ENCODE measurements around the gene PCSK7.

The PCSK7 gene

DNA sequence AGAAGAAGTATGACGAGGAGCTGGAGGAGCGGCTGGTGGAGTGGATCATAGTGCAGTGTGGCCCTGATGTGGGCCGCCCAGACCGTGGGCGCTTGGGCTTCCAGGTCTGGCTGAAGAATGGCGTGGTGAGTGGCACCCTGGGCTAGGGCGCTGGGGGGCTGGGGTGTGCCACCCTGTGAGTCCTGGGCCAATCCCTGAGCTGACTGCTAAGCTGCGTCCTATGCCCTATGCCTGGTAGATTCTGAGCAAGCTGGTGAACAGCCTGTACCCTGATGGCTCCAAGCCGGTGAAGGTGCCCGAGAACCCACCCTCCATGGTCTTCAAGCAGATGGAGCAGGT, 28.8 kb downstream of the PCSK7 start:
- TF ChIP-seq, protein P1, sequence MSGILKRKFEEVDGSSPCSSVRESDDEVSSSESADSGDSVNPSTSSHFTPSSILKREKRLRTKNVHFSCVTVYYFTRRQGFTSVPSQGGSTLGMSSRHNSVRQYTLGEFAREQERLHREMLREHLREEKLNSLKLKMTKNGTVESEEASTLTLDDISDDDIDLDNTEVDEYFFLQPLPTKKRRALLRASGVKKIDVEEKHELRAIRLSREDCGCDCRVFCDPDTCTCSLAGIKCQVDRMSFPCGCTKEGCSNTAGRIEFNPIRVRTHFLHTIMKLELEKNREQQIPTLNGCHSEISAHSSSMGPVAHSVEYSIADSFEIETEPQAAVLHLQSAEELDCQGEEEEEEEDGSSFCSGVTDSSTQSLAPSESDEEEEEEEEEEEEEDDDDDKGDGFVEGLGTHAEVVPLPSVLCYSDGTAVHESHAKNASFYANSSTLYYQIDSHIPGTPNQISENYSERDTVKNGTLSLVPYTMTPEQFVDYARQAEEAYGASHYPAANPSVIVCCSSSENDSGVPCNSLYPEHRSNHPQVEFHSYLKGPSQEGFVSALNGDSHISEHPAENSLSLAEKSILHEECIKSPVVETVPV (CRISPR knock-in tag; IDR thresholded peaks at IDR 0.05) = no peak
- TF ChIP-seq, protein P2, sequence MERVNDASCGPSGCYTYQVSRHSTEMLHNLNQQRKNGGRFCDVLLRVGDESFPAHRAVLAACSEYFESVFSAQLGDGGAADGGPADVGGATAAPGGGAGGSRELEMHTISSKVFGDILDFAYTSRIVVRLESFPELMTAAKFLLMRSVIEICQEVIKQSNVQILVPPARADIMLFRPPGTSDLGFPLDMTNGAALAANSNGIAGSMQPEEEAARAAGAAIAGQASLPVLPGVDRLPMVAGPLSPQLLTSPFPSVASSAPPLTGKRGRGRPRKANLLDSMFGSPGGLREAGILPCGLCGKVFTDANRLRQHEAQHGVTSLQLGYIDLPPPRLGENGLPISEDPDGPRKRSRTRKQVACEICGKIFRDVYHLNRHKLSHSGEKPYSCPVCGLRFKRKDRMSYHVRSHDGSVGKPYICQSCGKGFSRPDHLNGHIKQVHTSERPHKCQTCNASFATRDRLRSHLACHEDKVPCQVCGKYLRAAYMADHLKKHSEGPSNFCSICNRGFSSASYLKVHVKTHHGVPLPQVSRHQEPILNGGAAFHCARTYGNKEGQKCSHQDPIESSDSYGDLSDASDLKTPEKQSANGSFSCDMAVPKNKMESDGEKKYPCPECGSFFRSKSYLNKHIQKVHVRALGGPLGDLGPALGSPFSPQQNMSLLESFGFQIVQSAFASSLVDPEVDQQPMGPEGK (CRISPR knock-in tag; IDR thresholded peaks at IDR 0.05; ENCODE audit: borderline replicate concordance) = no peak
- TF ChIP-seq ZNF70 (CRISPR knock-in tag; IDR thresholded peaks at IDR 0.05) = no peak
- no peak for TF ChIP-seq ISL1 (CRISPR knock-in tag; IDR thresholded peaks at IDR 0.05)
- TF ChIP-seq ARNTL (CRISPR knock-in tag; IDR thresholded peaks at IDR 0.05; ENCODE audit: borderline replicate concordance, low read depth) = no peak
- TF ChIP-seq TOX (CRISPR knock-in tag; IDR thresholded peaks at IDR 0.05; ENCODE audit: borderline replicate concordance) = no peak
- no peak for TF ChIP-seq GLIS3 (CRISPR knock-in tag; IDR thresholded peaks at IDR 0.05)
- TF ChIP-seq, protein P3, sequence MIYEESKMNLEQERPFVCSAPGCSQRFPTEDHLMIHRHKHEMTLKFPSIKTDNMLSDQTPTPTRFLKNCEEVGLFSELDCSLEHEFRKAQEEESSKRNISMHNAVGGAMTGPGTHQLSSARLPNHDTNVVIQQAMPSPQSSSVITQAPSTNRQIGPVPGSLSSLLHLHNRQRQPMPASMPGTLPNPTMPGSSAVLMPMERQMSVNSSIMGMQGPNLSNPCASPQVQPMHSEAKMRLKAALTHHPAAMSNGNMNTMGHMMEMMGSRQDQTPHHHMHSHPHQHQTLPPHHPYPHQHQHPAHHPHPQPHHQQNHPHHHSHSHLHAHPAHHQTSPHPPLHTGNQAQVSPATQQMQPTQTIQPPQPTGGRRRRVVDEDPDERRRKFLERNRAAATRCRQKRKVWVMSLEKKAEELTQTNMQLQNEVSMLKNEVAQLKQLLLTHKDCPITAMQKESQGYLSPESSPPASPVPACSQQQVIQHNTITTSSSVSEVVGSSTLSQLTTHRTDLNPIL (CRISPR knock-in tag; IDR thresholded peaks at IDR 0.05; ENCODE audit: low read depth) = no peak
- TF ChIP-seq SNAI2 (CRISPR knock-in tag; IDR thresholded peaks at IDR 0.05) = no peak
- TF ChIP-seq, protein P4, sequence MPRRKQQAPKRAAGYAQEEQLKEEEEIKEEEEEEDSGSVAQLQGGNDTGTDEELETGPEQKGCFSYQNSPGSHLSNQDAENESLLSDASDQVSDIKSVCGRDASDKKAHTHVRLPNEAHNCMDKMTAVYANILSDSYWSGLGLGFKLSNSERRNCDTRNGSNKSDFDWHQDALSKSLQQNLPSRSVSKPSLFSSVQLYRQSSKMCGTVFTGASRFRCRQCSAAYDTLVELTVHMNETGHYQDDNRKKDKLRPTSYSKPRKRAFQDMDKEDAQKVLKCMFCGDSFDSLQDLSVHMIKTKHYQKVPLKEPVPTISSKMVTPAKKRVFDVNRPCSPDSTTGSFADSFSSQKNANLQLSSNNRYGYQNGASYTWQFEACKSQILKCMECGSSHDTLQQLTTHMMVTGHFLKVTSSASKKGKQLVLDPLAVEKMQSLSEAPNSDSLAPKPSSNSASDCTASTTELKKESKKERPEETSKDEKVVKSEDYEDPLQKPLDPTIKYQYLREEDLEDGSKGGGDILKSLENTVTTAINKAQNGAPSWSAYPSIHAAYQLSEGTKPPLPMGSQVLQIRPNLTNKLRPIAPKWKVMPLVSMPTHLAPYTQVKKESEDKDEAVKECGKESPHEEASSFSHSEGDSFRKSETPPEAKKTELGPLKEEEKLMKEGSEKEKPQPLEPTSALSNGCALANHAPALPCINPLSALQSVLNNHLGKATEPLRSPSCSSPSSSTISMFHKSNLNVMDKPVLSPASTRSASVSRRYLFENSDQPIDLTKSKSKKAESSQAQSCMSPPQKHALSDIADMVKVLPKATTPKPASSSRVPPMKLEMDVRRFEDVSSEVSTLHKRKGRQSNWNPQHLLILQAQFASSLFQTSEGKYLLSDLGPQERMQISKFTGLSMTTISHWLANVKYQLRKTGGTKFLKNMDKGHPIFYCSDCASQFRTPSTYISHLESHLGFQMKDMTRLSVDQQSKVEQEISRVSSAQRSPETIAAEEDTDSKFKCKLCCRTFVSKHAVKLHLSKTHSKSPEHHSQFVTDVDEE (CRISPR knock-in tag; IDR thresholded peaks at IDR 0.05) = no peak
- no peak for TF ChIP-seq ZFP3 (CRISPR knock-in tag; IDR thresholded peaks at IDR 0.05)
- no peak for TF ChIP-seq ZC3H10 (CRISPR knock-in tag; IDR thresholded peaks at IDR 0.05)
- TF ChIP-seq, protein P5, sequence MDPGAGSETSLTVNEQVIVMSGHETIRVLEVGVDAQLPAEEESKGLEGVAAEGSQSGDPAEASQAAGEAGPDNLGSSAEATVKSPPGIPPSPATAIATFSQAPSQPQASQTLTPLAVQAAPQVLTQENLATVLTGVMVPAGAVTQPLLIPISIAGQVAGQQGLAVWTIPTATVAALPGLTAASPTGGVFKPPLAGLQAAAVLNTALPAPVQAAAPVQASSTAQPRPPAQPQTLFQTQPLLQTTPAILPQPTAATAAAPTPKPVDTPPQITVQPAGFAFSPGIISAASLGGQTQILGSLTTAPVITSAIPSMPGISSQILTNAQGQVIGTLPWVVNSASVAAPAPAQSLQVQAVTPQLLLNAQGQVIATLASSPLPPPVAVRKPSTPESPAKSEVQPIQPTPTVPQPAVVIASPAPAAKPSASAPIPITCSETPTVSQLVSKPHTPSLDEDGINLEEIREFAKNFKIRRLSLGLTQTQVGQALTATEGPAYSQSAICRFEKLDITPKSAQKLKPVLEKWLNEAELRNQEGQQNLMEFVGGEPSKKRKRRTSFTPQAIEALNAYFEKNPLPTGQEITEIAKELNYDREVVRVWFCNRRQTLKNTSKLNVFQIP (CRISPR knock-in tag; IDR thresholded peaks at IDR 0.05; ENCODE audit: borderline replicate concordance, low read depth) = no peak
- TF ChIP-seq PPARA (CRISPR knock-in tag; IDR thresholded peaks at IDR 0.05; ENCODE audit: borderline replicate concordance) = no peak
- no peak for TF ChIP-seq ZNF8 (CRISPR knock-in tag; IDR thresholded peaks at IDR 0.05)
- TF ChIP-seq OSR1 (CRISPR knock-in tag; IDR thresholded peaks at IDR 0.05) = no peak
- no peak for TF ChIP-seq RARB (CRISPR knock-in tag; IDR thresholded peaks at IDR 0.05)
- no peak for ATAC-seq

DNA sequence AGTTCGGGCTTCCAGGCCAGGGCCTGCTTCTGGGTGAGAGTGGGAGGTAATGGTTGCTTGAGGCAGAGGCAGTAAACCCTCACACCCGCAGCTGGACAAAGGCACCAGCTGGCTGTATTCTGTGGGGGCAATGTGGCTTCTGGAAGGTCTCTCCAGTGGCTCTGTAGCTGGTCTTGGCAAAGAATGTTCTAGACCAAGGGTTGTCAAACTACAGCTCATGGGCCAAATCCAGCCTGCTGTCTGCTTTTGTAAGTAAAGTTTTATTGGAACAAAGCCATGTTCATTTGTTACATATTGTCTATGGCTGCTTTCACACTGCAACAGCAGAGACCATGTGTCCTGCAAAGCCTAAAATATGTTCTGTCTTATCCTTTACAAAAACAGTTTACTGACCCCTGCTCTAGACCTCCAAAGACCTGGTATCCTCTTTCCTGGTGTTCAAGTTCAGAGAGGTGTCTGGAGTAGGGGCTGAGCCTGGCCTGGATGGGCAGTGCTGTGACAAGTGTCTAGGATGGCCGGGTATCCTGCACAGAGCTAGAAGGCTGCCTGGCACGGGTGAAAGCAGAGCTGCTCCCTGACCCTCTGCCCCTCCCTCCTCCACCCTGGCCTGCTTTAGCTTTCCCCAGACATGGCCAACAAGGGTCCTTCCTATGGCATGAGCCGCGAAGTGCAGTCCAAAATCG, 29.3 kb downstream of the PCSK7 start:
- TF ChIP-seq ZNF8 (CRISPR knock-in tag; IDR thresholded peaks at IDR 0.05) (no peak), ESRRG (CRISPR knock-in tag; IDR thresholded peaks at IDR 0.05) (no peak), TCF4 (CRISPR knock-in tag; IDR thresholded peaks at IDR 0.05; ENCODE audit: borderline replicate concordance) (no peak)
- no peak for ATAC-seq

DNA sequence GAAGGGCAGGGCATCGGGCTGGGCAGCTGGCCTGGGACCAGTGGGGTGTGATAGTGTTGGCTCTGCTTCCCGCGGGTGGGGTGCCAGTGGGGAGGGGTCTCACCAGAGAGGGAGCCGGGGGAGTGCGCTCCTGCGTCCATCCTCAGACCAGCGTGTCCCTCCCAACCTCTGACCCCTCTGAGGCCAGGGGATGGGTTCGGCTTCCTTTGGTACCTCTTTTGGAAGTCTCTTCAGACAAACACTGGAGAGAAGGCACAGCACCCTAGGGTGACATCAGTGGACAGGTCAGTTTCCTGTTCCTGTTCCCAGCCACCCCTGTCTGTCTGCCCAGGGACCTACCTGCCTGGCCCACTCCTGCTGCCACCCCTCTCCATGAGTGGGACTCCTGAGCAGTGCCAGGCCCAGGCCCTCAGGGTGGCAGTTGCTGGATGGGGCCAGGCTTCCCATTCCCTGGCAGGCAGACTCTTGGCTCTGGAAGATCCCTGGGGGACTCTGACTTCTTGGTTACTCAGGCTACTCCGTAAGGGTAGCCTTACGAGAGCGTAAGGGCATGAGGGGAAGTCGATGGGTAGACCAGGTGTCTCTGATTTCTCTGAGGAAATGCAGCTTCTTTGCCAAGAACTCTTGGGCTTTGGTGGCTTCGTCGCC, 30.1 kb downstream of the PCSK7 start:
- TF ChIP-seq CSDC2 (CRISPR knock-in tag; IDR thresholded peaks at IDR 0.05) = no peak
- no peak for TF ChIP-seq ZFP3 (CRISPR knock-in tag; IDR thresholded peaks at IDR 0.05)
- TF ChIP-seq ZC3H10 (CRISPR knock-in tag; IDR thresholded peaks at IDR 0.05) = no peak
- TF ChIP-seq OSR1 (CRISPR knock-in tag; IDR thresholded peaks at IDR 0.05) = no peak
- no peak for TF ChIP-seq ARNTL (CRISPR knock-in tag; IDR thresholded peaks at IDR 0.05; ENCODE audit: borderline replicate concordance, low read depth)
- no peak for TF ChIP-seq GLIS3 (CRISPR knock-in tag; IDR thresholded peaks at IDR 0.05)
- no peak for ATAC-seq

Data from SK-N-SH treated with all-trans-retinoic acid at 6 μM for 48 hours (cell line).